KG1 (cell line): Measurements from ENCODE around the gene KEAP1.
"Not testable (repeated sequence)": the region's sequence is repeated elsewhere in the genome, so short reads cannot be mapped to it uniquely, and the experiment has no call there.

Experiments
- DNase-seq: peaks from one replicate; lab custom pipeline; 2025; lab: John Stamatoyannopoulos, UW

Gene KEAP1

GRCh38 chr19:10503002-10503789 lies at the start of gene KEAP1:
KEAP1 (minus strand) TSS chr19:10503356; CDS start chr19:10500033, 3,323 bp downstream.
- peak; percentile 49 for DNase-seq

DNA sequence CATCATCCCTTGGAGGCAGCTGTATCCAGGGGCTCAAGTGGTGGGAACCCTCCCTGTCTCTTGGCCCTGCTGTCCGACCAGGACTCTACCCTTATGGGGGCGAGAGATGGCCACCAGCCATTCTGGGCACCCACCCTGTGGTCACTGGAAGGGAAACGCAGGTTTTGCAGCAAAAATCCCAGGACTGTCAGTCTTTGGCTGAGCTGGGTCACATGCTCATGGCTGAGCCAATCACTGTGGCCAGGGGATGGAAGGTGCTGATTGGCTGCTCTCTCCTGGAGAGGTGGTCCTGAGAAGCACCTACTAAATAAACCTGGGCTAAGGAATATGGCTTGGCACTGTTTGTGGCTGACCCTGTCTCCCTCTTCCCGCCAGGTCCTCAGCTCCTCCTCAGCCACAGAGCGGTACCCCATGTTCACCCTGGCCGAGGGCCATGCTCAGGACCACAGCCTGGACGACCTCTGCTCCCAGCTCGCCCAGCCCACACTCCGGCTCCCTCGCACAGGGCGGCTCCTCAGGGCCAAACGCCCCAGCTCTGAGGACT lies 49.4 kb upstream of the KEAP1 start:
- no peak for DNase-seq

DNA sequence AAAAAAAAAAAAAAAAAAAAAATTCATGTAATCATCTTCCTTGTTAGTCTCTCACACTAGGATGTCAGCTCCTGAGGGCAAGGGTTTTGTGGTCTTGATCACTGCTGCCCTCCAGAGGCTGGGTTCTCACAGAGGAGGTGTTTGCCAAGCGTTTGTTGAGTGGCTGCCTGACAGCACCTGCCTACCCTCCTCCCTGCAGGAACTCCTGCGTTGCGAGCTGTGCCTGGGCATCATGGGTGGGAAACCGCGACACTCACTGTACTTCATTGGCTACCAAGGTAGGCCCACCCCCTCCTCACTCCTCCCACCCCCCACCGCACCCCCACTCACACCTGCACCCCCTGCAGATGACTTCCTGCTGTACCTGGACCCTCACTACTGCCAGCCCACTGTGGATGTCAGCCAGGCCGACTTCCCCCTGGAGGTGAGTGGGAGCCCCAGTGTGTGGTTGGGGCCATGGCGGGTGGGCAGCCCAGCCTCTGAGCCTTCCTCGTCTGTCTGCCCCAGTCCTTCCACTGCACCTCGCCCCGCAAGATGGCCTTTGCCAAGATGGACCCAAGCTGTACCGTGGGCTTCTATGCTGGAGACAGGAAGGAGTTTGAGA lies 48.6 kb upstream of the KEAP1 start:
- DNase-seq, result peak; percentile 14

DNA sequence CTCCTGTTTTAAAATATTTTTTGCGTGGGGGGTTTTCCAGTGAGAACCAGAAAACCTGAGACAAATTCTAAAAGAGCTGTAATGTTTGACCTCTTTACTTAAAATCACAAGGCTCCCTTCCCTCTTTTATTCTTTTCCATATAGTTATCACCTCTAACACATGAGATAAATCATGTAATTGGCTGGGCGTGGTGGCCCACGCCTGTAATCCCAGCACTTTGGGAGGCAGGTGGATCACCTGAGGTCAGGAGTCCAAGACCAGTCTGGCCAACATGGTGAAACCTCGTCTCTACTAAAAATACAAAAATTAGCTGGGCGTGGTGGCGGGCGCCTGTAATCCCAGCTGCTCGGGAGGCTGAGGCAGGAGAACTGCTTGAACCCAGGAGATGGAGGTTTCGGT lies 47.9 kb upstream of the KEAP1 start:
- not testable (repeated sequence) for DNase-seq

GRCh38 chr19:10550336-10550735 lies 47.2 kb upstream of the KEAP1 start:
- no peak for DNase-seq

GRCh38 chr19:10549733-10550132 lies 46.6 kb upstream of the KEAP1 start:
- no peak for DNase-seq

- no peak for DNase-seq
These were observed 45.7 kb upstream of the KEAP1 start for GRCh38 chr19:10548746-10549276.

GRCh38 chr19:10546817-10547216 lies 43.7 kb upstream of the KEAP1 start:
- no peak for DNase-seq

GRCh38 chr19:10544753-10545251 lies 41.6 kb upstream of the KEAP1 start:
- no peak for DNase-seq

- no peak for DNase-seq
These were observed 41.1 kb upstream of the KEAP1 start for GRCh38 chr19:10544242-10544752.

DNA sequence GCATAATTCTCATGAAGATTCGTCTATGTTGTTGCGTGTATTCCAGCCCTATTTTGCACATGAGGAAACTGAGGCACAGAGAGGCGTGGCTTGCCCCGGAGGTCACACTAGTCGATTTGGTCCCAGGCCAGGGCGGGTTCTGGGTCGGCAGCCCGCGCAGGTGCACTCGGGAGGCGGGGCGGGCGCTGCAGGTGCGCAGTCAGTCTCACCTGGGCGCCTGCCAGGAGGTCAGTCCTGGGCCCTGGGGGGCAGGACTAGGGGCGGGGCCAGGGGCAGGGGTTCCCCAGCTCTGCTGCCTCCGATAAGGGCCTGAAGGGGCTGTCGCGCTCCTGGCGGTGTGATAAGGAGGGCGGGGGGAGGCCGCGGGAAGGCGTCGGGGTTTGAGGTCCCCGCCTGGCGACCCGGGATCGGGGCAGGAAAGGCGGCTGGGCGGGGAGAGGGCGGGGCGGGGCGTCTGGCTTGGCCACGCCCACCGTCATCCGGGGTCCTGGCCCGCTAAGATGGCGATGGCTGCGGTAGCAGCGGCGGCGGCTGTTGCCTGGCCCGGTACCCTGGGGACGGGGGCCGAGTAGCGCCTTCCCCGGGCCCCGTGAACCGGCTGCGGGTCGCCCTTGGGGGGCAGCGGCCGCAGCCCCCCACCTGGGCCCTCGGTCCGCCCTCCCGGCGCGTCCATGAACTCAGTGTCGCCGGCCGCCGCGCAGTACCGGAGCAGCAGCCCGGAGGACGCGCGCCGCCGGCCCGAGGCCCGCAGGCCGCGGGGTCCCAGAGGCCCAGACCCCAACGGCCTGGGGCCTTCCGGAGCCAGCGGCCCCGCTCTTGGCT lies 40.5 kb upstream of the KEAP1 start, which contains the start of gene ATG4D:
ATG4D (plus strand) TSS at position 485 of the 822 bp plus-strand sequence; CDS start at position 672, 187 bp downstream.
- DNase-seq, result peak; percentile 65

- DNase-seq, result no peak
These were observed 39.9 kb upstream of the KEAP1 start for GRCh38 chr19:10543059-10543419.

- not testable (repeated sequence) for DNase-seq
These were observed 35.9 kb upstream of the KEAP1 start for GRCh38 chr19:10539016-10539415.

GRCh38 chr19:10538204-10538983 lies 35.2 kb upstream of the KEAP1 start:
- no peak for DNase-seq

DNA sequence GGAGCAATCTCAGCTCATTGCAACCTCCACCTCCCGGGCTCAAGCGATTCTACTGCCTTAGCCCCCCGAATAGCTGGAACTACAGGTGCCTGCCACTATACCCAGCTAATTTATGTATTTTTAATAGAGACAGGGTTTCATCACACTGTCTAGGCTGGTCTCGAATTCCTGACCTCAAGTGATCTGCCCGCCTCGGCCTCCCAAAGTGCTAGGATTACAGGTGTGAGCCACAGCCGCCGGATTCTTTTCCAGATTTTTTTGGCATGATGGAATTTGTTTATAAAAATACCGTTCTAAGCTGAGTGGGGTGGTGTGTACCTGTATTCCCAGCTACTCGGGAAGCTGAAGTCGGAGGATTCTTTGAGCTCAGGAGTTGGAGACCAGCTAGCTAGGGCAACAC lies 34.5 kb upstream of the KEAP1 start:
- no peak for DNase-seq

GRCh38 chr19:10535613-10536012 lies 32.5 kb upstream of the KEAP1 start:
- no peak for DNase-seq

- no peak for DNase-seq
These were observed 30.7 kb upstream of the KEAP1 start for GRCh38 chr19:10533646-10534386.

DNA sequence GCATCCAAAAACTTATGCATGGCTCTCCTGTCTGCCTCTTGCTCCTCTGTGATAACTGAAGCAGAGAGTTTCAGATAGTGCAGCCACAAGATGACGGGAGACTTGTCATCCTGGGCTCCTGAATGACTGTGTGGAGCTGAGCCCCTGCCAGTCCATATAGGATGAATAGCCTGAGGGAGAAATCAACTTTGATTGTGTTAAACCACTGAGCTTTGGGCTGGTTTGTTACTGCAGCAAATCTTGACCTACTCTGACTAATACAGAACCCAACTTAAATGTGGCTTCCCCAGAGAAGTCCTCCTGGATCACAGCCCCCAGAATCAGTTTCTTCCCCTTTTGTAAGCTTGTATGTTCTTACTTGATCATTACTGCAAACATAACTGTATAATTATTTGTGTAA lies 29.3 kb upstream of the KEAP1 start:
- DNase-seq, result no peak

DNA sequence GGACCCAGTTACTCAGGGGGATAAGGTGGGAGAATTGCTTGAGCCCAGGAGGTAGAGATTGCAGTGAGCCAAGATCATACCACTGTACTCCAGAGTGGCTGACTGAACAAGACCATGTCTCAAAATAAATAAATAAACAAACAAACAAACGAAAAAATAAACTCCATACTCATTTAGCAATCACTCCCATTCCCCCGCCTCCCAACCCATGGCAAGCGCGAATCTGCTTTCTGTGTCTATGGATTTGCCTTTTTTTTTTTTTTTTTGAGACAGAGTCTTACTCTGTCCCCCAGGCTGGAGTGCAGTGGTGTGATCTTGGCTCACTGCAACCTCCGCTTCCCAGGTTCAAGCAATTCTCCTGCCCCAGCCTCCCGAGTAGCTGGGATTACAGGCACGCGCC lies 23.7 kb upstream of the KEAP1 start:
- DNase-seq, result not testable (repeated sequence)

- DNase-seq, result no peak
These were observed 22.5 kb upstream of the KEAP1 start for GRCh38 chr19:10525636-10526035.
